ENCODE data around the gene TGFB1. TPM values are rescaled to one million over a fixed set of nuclear protein-coding genes. Genes with fewer than 3 reads are reported as not detected.
A peak's percentile ranks its signal among the peaks of the same experiment; 100 is the strongest.

Gene TGFB1
- total and polyA plus RNA-seq, 9 of the 15 experiments (the other 6 are each of a cell fraction or from before 2014, with no cell fraction given), result 0.24 to 159 (median 17.2) TPM

DNA sequence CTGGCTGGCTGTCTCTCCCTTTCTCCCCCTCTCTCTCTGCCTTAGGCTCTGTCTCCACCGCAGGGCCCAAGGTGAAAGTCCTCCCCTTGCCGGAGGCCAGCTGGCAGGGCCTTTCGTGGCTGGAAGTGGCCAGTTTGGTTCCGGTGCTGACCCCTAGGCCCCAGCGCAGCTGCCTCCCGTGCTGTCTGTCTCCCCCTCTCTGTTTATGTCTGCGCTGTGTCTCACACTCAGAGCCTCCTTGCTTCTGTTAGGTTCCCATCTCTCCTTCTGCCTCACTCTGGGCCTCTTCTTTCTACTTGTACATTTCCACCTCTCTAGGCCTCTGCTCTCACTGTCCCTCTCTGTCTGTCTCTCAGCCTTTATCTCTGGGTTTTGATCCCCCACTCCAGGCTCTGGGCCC lies 30.7 kb downstream of the TGFB1 start (continued):
- TF ChIP-seq ARHGAP35 (IDR thresholded peaks at IDR 0.05; ENCODE audit: partially characterized antibody) (no peak), CTCFL (IDR thresholded peaks at IDR 0.05; ENCODE audit: borderline replicate concordance, insufficient read depth, low read depth, low read length, poor library complexity, severe bottlenecking) (no peak), EP300 (IDR thresholded peaks at IDR 0.05; ENCODE audit: low read length) (no peak), THRB (CRISPR knock-in tag; conservative IDR thresholded peaks at IDR 0.05) (peak; percentile 14; the same call in 1 of the 2 replicates), SMARCB1 (IDR thresholded peaks at IDR 0.05; ENCODE audit: insufficient read length, low read depth) (no peak), EHMT2 (IDR thresholded peaks at IDR 0.05) (no peak), KAT7 (CRISPR knock-in tag; IDR thresholded peaks at IDR 0.05; ENCODE audit: borderline replicate concordance) (no peak), HDAC8 (tag; IDR thresholded peaks at IDR 0.05) (no peak), SMARCA5 (IDR thresholded peaks at IDR 0.05) (peak; percentile 83; the same call in 1 of the 2 replicates), RAD21 (CRISPR knock-in tag; conservative IDR thresholded peaks at IDR 0.05 in 1 of 2, IDR thresholded peaks at IDR 0.05 in 1 of 2) (0 out of 4 replicates have a peak, but pooled peaks of 1 of the 2 experiments have one; percentile 11), NCOA6 (IDR thresholded peaks at IDR 0.05) (no peak), BRD9 (IDR thresholded peaks at IDR 0.05; ENCODE audit: low read depth, partially characterized antibody) (peak; percentile 45), PHF21A (IDR thresholded peaks at IDR 0.05; ENCODE audit: borderline replicate concordance, low read depth) (no peak)
- TF ChIP-seq, protein P1, sequence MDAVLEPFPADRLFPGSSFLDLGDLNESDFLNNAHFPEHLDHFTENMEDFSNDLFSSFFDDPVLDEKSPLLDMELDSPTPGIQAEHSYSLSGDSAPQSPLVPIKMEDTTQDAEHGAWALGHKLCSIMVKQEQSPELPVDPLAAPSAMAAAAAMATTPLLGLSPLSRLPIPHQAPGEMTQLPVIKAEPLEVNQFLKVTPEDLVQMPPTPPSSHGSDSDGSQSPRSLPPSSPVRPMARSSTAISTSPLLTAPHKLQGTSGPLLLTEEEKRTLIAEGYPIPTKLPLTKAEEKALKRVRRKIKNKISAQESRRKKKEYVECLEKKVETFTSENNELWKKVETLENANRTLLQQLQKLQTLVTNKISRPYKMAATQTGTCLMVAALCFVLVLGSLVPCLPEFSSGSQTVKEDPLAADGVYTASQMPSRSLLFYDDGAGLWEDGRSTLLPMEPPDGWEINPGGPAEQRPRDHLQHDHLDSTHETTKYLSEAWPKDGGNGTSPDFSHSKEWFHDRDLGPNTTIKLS (IDR thresholded peaks at IDR 0.05; ENCODE audit: borderline replicate concordance, low read depth), result peak; percentile 8; the same call in 1 of the 2 replicates
